ENCODE results near the gene TSPAN14. TPM values are rescaled to one million over a fixed set of nuclear protein-coding genes. Genes with fewer than 3 reads are reported as not detected.

The TSPAN14 gene
- total and polyA plus RNA-seq, 4 donors, result 19.9 to 36.8 (median 27.3) TPM

DNA sequence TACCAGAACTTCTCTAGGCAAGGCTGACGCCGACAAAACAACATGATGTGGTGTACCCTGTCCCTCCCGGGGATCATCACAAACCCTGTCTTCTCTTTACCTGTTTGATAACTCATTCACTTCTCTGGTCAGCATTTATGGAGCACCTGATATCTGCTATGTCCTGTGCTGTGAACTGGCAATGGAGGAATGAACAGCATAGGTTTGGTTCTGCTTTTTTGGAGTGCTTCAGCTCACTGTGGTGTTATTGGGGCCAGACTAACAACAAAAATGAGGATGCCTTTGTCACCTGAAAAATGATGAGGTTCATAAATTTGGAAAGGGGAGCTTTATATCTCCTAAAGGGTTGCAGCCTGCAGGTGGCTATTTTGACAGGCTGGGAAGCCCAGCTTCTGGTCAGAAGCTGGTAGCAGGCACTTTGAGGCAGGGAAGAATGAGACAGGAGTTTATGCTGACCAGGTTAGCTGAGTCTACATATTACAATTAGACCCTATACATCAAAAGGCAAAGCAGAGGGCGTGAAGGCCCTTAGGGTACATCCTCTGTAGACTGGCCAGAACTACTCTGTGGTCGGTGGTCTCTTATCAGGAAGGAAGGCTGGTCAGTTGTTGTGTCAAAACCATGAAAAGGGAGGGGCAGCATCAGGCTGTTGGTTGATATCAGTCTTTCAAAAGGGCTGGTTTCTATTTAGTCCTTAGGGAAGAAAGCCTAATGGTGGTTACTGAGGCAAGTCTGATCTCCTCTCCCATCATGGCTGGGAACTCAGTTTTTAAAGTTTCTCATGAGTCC is 125.9 kb downstream of the TSPAN14 start:
- 76% methylated on average over 5 of the region's 5 CpGs for WGBS
- TF ChIP-seq YY1 (IDR thresholded peaks at IDR 0.05) (no peak), JUND (IDR thresholded peaks at IDR 0.05) (no peak), RXRA (IDR thresholded peaks at IDR 0.05) (no peak), NR2F2 (IDR thresholded peaks at IDR 0.05) (no peak), SP1 (IDR thresholded peaks at IDR 0.05) (no peak), EGR1 (IDR thresholded peaks at IDR 0.05; ENCODE audit: low read depth in 2 of 2) (no peak), HNF4A (conservative IDR thresholded peaks at IDR 0.05) (no peak), ATF3 (IDR thresholded peaks at IDR 0.05) (no peak)
- TF ChIP-seq, protein P1, sequence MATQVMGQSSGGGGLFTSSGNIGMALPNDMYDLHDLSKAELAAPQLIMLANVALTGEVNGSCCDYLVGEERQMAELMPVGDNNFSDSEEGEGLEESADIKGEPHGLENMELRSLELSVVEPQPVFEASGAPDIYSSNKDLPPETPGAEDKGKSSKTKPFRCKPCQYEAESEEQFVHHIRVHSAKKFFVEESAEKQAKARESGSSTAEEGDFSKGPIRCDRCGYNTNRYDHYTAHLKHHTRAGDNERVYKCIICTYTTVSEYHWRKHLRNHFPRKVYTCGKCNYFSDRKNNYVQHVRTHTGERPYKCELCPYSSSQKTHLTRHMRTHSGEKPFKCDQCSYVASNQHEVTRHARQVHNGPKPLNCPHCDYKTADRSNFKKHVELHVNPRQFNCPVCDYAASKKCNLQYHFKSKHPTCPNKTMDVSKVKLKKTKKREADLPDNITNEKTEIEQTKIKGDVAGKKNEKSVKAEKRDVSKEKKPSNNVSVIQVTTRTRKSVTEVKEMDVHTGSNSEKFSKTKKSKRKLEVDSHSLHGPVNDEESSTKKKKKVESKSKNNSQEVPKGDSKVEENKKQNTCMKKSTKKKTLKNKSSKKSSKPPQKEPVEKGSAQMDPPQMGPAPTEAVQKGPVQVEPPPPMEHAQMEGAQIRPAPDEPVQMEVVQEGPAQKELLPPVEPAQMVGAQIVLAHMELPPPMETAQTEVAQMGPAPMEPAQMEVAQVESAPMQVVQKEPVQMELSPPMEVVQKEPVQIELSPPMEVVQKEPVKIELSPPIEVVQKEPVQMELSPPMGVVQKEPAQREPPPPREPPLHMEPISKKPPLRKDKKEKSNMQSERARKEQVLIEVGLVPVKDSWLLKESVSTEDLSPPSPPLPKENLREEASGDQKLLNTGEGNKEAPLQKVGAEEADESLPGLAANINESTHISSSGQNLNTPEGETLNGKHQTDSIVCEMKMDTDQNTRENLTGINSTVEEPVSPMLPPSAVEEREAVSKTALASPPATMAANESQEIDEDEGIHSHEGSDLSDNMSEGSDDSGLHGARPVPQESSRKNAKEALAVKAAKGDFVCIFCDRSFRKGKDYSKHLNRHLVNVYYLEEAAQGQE (IDR thresholded peaks at IDR 0.05), result no peak
- TF ChIP-seq, protein P2, sequence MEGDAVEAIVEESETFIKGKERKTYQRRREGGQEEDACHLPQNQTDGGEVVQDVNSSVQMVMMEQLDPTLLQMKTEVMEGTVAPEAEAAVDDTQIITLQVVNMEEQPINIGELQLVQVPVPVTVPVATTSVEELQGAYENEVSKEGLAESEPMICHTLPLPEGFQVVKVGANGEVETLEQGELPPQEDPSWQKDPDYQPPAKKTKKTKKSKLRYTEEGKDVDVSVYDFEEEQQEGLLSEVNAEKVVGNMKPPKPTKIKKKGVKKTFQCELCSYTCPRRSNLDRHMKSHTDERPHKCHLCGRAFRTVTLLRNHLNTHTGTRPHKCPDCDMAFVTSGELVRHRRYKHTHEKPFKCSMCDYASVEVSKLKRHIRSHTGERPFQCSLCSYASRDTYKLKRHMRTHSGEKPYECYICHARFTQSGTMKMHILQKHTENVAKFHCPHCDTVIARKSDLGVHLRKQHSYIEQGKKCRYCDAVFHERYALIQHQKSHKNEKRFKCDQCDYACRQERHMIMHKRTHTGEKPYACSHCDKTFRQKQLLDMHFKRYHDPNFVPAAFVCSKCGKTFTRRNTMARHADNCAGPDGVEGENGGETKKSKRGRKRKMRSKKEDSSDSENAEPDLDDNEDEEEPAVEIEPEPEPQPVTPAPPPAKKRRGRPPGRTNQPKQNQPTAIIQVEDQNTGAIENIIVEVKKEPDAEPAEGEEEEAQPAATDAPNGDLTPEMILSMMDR (IDR thresholded peaks at IDR 0.05; ENCODE audit: low read depth, low read length, missing input control), result no peak
- DNase-seq (ENCODE audit: low spot score), result no peak

GRCh38 chr10:80580638-80581468 is 126.7 kb downstream of the TSPAN14 start:
- TF ChIP-seq, protein P1 (IDR thresholded peaks at IDR 0.05), result no peak
- no peak for TF ChIP-seq TAF1 (conservative IDR thresholded peaks at IDR 0.05)
- TF ChIP-seq EGR1 (IDR thresholded peaks at IDR 0.05; ENCODE audit: low read depth in 2 of 2), result no peak
- no peak for TF ChIP-seq HNF4A (conservative IDR thresholded peaks at IDR 0.05)
- WGBS, result 89% methylated on average over 7 of the region's 7 CpGs

More for the DNA sequence above, 125.9 kb downstream of the TSPAN14 start:
- H3K9ac ChIP-seq (ENCODE audit: low read depth in 1 of 2, low read length in 2 of 2), result no peak overlapping the region
- H3K27me3 ChIP-seq (ENCODE audit: control insufficient read depth in 4 of 4, insufficient read depth in 4 of 4, low read length in 3 of 4), result no peaks in the 10 kb centered on the region
- H3K27ac ChIP-seq (ENCODE audit: low read depth in 1 of 2, low read length in 2 of 2), result no peak overlapping the region
- H3K36me3 ChIP-seq (ENCODE audit: control insufficient read depth in 4 of 4, insufficient read depth in 3 of 4, low read depth in 1 of 4, low read length in 3 of 4), result no peaks in the 10 kb centered on the region
- no peak overlapping the region for H3K4me3 ChIP-seq (ENCODE audit: low read depth in 1 of 3, low read length in 3 of 3)
- no peaks in the 10 kb centered on the region for H3K9me3 ChIP-seq (ENCODE audit: control insufficient read depth in 4 of 4, low read length in 3 of 4)
- no peaks in the 10 kb centered on the region for H3K4me1 ChIP-seq (ENCODE audit: control insufficient read depth in 4 of 4, insufficient read depth in 4 of 4, low read length in 3 of 4)

More at GRCh38 chr10:80580638-80581468, 126.7 kb downstream of the TSPAN14 start:
- no peak overlapping the region for H3K9ac ChIP-seq (ENCODE audit: low read depth in 1 of 2, low read length in 2 of 2)
- no peaks in the 10 kb centered on the region for H3K4me1 ChIP-seq (ENCODE audit: control insufficient read depth in 4 of 4, insufficient read depth in 4 of 4, low read length in 3 of 4)
- no peaks in the 10 kb centered on the region for H3K36me3 ChIP-seq (ENCODE audit: control insufficient read depth in 4 of 4, insufficient read depth in 3 of 4, low read depth in 1 of 4, low read length in 3 of 4)
- no peaks in the 10 kb centered on the region for H3K9me3 ChIP-seq (ENCODE audit: control insufficient read depth in 4 of 4, low read length in 3 of 4)
- H3K4me3 ChIP-seq (ENCODE audit: low read depth in 1 of 3, low read length in 3 of 3), result no peak overlapping the region
- DNase-seq (ENCODE audit: low spot score), result no peak
- H3K27ac ChIP-seq (ENCODE audit: low read depth in 1 of 2, low read length in 2 of 2), result no peak overlapping the region
- no peaks in the 10 kb centered on the region for H3K27me3 ChIP-seq (ENCODE audit: control insufficient read depth in 4 of 4, insufficient read depth in 4 of 4, low read length in 3 of 4)
